Thymus (tissue), 11 donors: ENCODE data around the gene HHIPL1. TPM values are rescaled to one million over a fixed set of nuclear protein-coding genes. Genes with fewer than 3 reads are reported as not detected.
"Not testable (repeated sequence)": the region's sequence is repeated elsewhere in the genome, so short reads cannot be mapped to it uniquely, and the experiment has no call there.

Experiments used
- DNase-seq, 9 donors: peaks; one replicate each; pipeline ENCODE4 v3.0.0-alpha.2; 2013; ENCODE audit warnings: low spot score in 9 of 9, low read depth in 6 of 9, missing footprints in 1 of 9
- H3K27ac ChIP-seq, 2 donors: one replicate each; pipeline ENCODE4 v1.5.1; 2013; ENCODE audit warnings: control low read depth in 1 of 2, low read depth in 1 of 2, low read length in 1 of 2, mild to moderate bottlenecking in 1 of 2, moderate library complexity in 1 of 2
- H3K27me3 ChIP-seq, 2 donors: one replicate each; pipeline ENCODE4 v1.5.1; 2013; ENCODE audit warnings: low read length in 1 of 2; ENCODE audit not compliant: control insufficient read depth in 2 of 2, insufficient read depth in 1 of 2
- H3K36me3 ChIP-seq, 2 donors: one replicate each; pipeline ENCODE4 v1.5.1; 2013; ENCODE audit warnings: low read length in 1 of 2, mild to moderate bottlenecking in 1 of 2, moderate library complexity in 1 of 2; ENCODE audit not compliant: control insufficient read depth in 2 of 2, insufficient read depth in 2 of 2
- H3K4me1 ChIP-seq, 2 donors: one replicate each; pipeline ENCODE4 v1.5.1; 2013; ENCODE audit warnings: low read length in 2 of 2; ENCODE audit not compliant: control insufficient read depth in 2 of 2, insufficient read depth in 2 of 2
- H3K4me3 ChIP-seq, 2 donors: one replicate each; pipeline ENCODE4 v1.5.1; 2013; ENCODE audit warnings: low read length in 2 of 2, control low read depth in 1 of 2, mild to moderate bottlenecking in 1 of 2
- H3K9me3 ChIP-seq, 2 donors: one replicate each; pipeline ENCODE4 v1.5.1; 2013; ENCODE audit warnings: low read length in 1 of 2, mild to moderate bottlenecking in 1 of 2; ENCODE audit not compliant: control insufficient read depth in 2 of 2, insufficient read depth in 1 of 2
- WGBS: extraction: QIAGEN DNeasy Blood & Tissue Kit; methylation state at CpG from one replicate; pipeline ENCODE4 v1.1.7; 2013; 5-methylcytosine and 5-hydroxymethylcytosine counted together
- polyA plus RNA-seq: library from polyadenylated mRNA; stranded (reverse); fragments of 200-250 nt; gene quantifications from one replicate; pipeline ENCODE4 v1.2.3, GENCODE V29; 2013
- total RNA-seq: library from RNA; stranded (reverse); fragments of 120-200 nt; gene quantifications from one replicate; pipeline ENCODE4 v1.2.4, GENCODE V29; 2013
- donor health status: healthy.

HHIPL1 gene
- total and polyA plus RNA-seq, 2 donors: 0.23 to 0.33 TPM

DNA sequence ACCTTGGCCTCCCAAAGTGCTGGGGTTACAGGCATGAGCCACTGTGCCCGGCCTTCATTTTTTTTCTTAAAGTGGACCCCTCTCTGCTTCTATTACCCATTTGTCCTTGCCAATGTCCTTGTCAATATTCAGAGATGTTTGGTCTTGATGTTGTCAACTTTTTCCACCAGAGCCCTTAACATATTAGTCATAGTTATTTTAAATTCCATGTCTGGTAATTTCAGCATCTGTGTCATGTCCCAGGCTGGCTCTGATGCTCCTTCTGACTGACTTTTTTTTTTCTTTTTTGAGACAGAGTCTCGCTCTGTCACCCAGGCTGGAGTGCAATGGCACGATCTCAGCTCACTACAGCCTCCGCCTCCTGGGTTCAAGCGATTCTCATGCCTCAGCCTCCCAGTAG lies 2.2 kb upstream of the HHIPL1 start:
- not testable (repeated sequence) for DNase-seq, H3K4me1 ChIP-seq, H3K4me3 ChIP-seq, H3K9me3 ChIP-seq, H3K36me3 ChIP-seq, H3K27ac ChIP-seq
- WGBS: 98% methylated on average over 5 of the region's 5 CpGs
- H3K27me3 ChIP-seq: peaks cover 29 to 45% of the 10 kb centered on the region in 2 donors

DNA sequence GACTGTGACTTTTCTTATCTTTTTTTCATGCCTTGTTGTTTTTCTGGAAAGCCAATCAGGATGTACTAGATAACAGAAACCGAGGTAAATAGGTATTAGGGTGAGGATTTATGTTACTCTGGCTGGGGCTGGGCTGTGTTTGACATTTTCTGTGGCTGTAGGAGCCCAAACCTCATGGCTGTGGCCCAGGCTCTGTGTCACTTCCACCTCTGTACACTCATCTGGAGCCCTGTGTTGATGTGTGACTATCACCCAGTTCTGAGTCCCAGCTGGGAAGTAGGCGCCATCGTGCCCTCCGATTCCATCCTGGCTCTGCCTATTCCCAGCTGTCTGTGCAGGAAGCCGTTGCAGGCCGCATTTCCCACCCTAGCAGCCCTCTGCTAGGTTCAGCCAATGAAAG lies 1.6 kb upstream of the HHIPL1 start:
- no peaks in the 10 kb centered on the region for H3K36me3 ChIP-seq
- H3K9me3 ChIP-seq: no peaks in the 10 kb centered on the region
- 48% methylated on average over 6 of the region's 6 CpGs for WGBS
- peaks cover 31 to 46% of the 10 kb centered on the region in 2 donors for H3K27me3 ChIP-seq
- H3K27ac ChIP-seq: no peak overlapping the region
- no peak overlapping the region for H3K4me3 ChIP-seq
- no peaks in the 10 kb centered on the region for H3K4me1 ChIP-seq
- no peak for DNase-seq

DNA sequence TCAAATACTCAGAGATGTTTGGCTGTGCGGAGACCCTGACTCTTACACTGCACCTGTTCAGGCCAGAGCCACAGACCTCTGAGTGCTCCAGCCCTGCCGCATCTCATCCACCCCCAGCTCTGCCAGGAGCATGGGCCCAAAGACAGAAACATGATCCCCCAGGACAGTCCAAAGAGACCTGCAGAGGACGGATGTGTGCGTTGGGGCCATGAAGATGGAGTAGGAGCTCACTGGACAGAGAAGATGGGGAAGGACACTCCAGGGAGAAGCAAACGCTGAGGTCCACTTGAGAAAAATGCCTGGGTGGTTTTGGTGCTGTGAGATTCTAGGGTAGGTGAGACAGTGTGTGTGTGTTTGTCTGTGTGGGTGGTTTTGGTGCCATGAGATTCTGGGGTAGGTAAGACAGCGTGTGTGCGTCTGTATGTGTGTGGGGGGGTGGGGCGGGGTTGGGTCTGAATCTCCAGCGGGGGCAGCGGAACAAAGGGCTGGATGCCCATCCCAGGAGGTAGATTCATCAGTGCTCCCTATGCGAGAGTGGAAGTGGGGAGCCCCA lies 818 bp upstream of the HHIPL1 start:
- H3K4me3 ChIP-seq: no peak overlapping the region
- 95% methylated on average over 11 of the region's 11 CpGs for WGBS
- H3K4me1 ChIP-seq: no peaks in the 10 kb centered on the region
- H3K9me3 ChIP-seq: peaks cover 0 to 4% of the 10 kb centered on the region in 2 donors
- no peaks in the 10 kb centered on the region for H3K36me3 ChIP-seq
- DNase-seq: no peak
- H3K27ac ChIP-seq: no peak overlapping the region
- H3K27me3 ChIP-seq: peaks cover 31 to 46% of the 10 kb centered on the region in 2 donors

DNA sequence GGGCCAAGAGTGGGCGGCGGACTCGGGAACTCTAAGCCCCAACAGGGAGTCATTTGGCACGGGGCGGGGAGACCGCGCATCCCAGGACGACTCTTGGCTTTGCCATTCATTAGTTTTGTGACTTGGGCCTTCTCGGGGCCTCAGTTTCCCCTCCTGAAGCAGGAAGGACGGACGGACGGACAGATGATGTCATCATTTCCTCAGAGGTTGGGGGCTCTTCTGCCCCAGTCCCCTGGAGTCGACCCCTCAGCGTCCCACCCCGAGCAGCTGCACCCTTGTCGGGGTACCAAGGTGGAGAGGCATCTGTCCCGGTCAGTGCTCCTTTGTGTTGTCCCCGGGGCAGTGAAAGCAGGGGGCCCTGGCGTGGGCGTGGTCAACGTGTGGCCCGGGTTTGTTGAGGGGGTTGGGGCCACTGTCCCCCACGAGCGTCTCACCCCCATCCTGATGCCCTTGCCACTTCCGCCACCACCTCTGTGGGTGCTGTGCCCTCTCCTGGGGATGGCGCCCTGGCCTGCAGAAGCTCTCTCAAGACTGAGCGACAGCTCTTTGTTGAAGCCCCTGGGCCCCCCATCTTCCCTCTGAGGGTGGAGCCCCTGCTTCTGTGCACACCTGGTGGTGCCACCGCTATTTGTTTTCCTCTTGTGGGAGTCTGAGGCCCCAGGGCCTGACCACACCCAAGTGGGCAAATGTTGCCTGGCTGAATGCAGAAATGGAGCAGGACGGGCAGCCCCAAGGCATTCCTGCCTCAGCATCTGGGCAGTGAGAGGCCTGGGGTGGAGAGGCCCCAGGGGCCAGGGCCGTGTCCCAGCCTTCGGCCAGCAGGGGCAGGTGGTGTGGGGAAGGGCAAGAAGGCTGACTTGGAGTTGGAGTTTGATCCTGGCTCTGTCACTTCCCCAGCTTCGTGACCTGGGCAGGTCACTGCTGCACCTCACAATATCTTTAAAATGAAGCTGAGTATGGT lies 896 bp downstream of the HHIPL1 start:
- Histone ChIP-seq H3K4me1 (no peaks in the 10 kb centered on the region), H3K27me3 (peaks cover 31 to 46% of the 10 kb centered on the region in 2 donors), H3K27ac (no peak overlapping the region), H3K9me3 (peaks cover 0 to 4% of the 10 kb centered on the region in 2 donors), H3K4me3 (peak overlapping the region in 1 of 2 donors; percentile 22), H3K36me3 (no peaks in the 10 kb centered on the region)
- WGBS: 55% methylated on average over 32 of the region's 32 CpGs
- no peak for DNase-seq

DNA sequence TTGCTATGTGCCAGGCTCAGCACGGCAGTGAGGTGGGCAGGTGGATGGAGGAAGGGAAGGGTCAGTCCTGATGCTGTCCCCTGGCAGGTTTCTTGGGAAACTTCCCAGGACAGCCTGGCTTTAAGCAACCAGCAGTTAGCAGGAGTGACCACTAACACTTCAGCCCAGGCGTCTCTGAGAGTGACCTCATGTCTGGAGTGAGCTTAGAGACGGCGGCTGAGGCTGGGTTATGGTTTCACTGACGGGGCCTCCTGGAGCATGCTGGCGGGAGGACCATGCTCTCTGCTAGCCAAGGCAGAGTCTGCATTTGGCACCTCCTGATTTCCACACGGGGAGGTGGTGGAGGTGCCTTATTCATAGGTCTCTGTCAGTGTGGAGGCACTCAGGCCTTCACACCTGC lies 2.5 kb downstream of the HHIPL1 start:
- peaks cover 31 to 46% of the 10 kb centered on the region in 2 donors for H3K27me3 ChIP-seq
- H3K27ac ChIP-seq: no peak overlapping the region
- no peaks in the 10 kb centered on the region for H3K36me3 ChIP-seq
- no peak for DNase-seq
- H3K4me1 ChIP-seq: no peaks in the 10 kb centered on the region
- H3K9me3 ChIP-seq: peaks cover 0 to 4% of the 10 kb centered on the region in 2 donors
- no peak overlapping the region for H3K4me3 ChIP-seq
- WGBS: 83% methylated on average over 7 of the region's 7 CpGs

DNA sequence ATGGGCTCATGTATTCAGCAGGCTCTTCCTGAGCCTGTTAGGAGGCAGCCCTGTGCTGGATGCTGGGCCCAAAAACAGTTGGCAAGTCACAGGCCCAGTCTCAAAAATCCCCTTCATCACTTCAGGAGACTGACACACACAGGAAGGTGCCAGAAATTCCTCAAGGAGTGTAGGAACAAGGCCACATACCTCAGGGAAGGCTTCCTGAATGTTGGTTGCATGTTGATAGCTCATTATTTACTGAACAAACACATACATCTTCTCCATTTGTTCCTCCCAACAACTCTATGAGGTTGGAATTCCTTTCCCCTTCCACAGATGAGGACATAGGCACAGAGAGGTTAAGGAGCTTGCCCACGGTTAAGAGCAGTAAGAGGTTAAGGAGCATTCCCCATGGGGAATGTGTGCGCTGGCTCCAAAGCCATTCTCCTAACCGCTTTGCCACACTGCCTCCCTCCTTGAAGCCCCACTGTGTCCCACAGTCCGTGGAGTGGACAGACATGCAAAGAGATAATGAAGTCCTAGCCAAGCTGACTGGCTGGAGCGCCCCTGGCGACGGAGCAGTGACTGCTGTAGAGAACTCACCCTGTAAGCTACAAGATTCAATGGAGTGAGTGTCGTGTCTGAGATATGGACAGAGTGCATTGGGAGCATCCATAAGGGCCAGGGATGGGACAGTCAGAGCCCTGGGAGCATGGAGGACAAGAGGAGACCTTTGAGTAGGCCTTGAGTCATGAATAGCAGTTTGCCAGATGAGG lies 3.3 kb downstream of the HHIPL1 start:
- whole genome bisulfite sequencing: 94% methylated on average over 8 of the region's 8 CpGs
- Histone ChIP-seq H3K4me1 (no peaks in the 10 kb centered on the region), H3K4me3 (no peak overlapping the region), H3K36me3 (no peaks in the 10 kb centered on the region), H3K9me3 (peaks cover 0 to 4% of the 10 kb centered on the region in 2 donors), H3K27me3 (peaks cover 31 to 42% of the 10 kb centered on the region in 2 donors), H3K27ac (no peak overlapping the region)
- DNase-seq: no peak

DNA sequence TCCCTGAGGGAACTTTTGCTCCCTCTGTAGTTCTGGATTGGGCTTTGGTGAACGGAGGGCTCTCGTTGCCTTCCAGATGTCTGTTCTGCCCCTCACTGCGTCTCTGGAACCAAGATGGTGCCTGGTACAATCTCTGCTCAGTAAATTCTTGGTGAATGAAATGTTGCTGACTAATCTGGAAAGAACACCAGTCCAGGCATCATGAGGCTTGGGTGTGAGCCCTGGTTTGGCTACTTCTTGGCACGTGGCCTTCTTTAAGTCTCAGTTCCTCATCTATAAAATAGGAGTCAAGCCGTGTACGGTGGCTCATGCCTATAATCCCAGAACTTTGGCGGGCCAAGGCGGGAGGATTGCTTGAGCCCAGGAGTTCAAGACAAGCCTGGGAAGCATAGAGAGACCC lies 4.3 kb downstream of the HHIPL1 start:
- Histone ChIP-seq H3K4me3 (no peak overlapping the region), H3K27me3 (peaks cover 23 to 32% of the 10 kb centered on the region in 2 donors), H3K9me3 (peaks cover 0 to 4% of the 10 kb centered on the region in 2 donors), H3K27ac (no peak overlapping the region), H3K36me3 (no peaks in the 10 kb centered on the region), H3K4me1 (no peaks in the 10 kb centered on the region)
- no peak for DNase-seq
- 93% methylated on average over 8 of the region's 8 CpGs for WGBS

DNA sequence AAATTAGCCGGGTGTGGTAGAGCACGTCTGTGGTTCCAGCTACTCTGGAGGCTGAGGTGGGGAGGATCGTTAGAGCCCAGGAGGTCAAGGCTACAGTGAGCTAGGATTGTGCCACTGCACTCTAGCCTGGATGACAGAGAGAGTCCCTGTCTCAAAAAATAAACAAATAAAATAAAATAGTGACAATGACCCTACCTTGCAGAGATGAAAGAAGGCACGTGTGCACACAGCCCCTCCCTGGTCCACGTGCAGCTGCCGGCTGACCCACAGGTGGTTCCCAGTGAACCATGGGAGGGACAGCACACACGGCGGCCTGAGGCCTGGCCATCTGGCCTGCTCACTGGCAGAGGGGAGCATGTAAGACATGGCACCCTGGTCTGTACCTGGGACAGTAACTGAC lies 4.7 kb downstream of the HHIPL1 start:
- no peak for DNase-seq
- Histone ChIP-seq H3K9me3 (peaks cover 0 to 4% of the 10 kb centered on the region in 2 donors), H3K4me1 (no peaks in the 10 kb centered on the region), H3K4me3 (no peak overlapping the region), H3K27ac (no peak overlapping the region), H3K27me3 (peaks cover 18 to 30% of the 10 kb centered on the region in 2 donors), H3K36me3 (no peaks in the 10 kb centered on the region)
- 89% methylated on average over 8 of the region's 8 CpGs for WGBS

DNA sequence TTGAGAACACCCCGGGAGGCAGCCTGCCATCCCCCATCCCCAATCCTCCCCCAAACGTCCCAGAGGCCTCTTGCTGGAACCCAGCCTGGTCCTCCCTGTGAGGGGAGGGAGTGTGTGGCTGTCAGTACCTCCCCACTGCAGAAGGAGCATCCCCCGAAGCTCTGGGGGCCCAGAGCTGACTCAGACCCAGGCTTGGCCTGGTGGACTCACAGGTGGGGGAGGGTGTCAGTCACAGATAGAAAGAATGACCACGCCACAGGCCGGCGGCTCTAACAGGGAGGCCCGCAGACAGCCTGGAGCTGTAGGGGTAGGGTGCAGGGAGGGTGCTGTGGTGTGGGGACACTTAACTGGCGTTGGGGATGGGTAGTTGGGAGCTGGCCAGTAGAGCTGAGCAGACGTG lies 5.3 kb downstream of the HHIPL1 start:
- DNase-seq: no peak
- Histone ChIP-seq H3K4me1 (no peaks in the 10 kb centered on the region), H3K27me3 (peaks cover 13 to 29% of the 10 kb centered on the region in 2 donors), H3K4me3 (no peak overlapping the region), H3K36me3 (no peaks in the 10 kb centered on the region), H3K9me3 (peaks cover 0 to 4% of the 10 kb centered on the region in 2 donors), H3K27ac (no peak overlapping the region)
- 84% methylated on average over 9 of the region's 9 CpGs for WGBS
